K562 (cell line): ENCODE results near the gene CDH1. TPM values are rescaled to one million over a fixed set of nuclear protein-coding genes. Genes with fewer than 3 reads are reported as not detected.

ENCODE experiments used
- CREBBP ChIP-seq: IDR thresholded peaks from one replicate; pipeline ENCODE4 v1.6.1; 2012; ENCODE audit warnings: low read depth, mild to moderate bottlenecking, control low read depth, inconsistent platforms, low read length
- NBN ChIP-seq: fragments of 450-650 bp; IDR thresholded peaks from 2 replicates; pipeline ENCODE4 v1.6.1; 2016; ENCODE audit warnings: low read depth, mild to moderate bottlenecking
- NR2F6 ChIP-seq: fragments of 450-650 bp; formaldehyde crosslinking; IDR thresholded peaks from 2 replicates; pipeline ENCODE4 v1.4.0; 2020; ENCODE audit warnings: mild to moderate bottlenecking
- NRF1 ChIP-seq, 2 experiments: fragments of 450-650 bp; IDR thresholded peaks in 1 of 2; conservative IDR thresholded peaks in 1 of 2; 2 replicates each; pipeline ENCODE4 v1.6.1; 2014; ENCODE audit warnings: mild to moderate bottlenecking in 2 of 2
- PRDM10 ChIP-seq: fragments of 450-650 bp; IDR thresholded peaks from 2 replicates; pipeline ENCODE4 v1.6.1; 2018; ENCODE audit not compliant: partially characterized antibody
- SRF ChIP-seq, 2 experiments: fragments of 250-450, 450-650 bp in 1 of 2; sonication (Bioruptor Pico) in 1 of 2; sonication (generic) in 1 of 2; formaldehyde crosslinking; IDR thresholded peaks; 2 replicates each; pipeline versions ENCODE4 v1.5.0 to v1.5.1; 2020 to 2022; ENCODE audit warnings: mild to moderate bottlenecking in 1 of 2, missing genetic modification reagents in 1 of 2
- ZFX ChIP-seq: sonication (generic); formaldehyde crosslinking; IDR thresholded peaks from 2 replicates; pipeline ENCODE4 v1.8.0; 2022; ENCODE audit warnings: mild to moderate bottlenecking, missing genetic modification reagents, moderate library complexity
- polyA plus RNA-seq, 8 experiments: library from polyadenylated mRNA; depleted of rRNA in 4 of 8; stranded (reverse) in 5 of 8; unstranded in 3 of 8; fragments of >200 nt; fragmentation: Nextera tagmentation in 2 of 8; fragmentation: Illumina TruSeq in 1 of 8; extraction: Ambion mirVana in 2 of 8; extraction: Trizol in 1 of 8; gene quantifications; 2 replicates each; pipeline versions ENCODE4 v1.2.1 to v1.2.3, GENCODE V29; 2011 to 2014; ENCODE audit warnings: inconsistent platforms in 1 of 8, missing spikeins in 1 of 8
- total RNA-seq, 7 experiments: library from RNA; depleted of rRNA in 6 of 7; stranded (reverse); fragments of >200 nt in 6 of 7; fragmentation: Illumina TruSeq in 2 of 7; extraction: Trizol in 2 of 7; gene quantifications; 2 replicates each; pipeline versions ENCODE4 v1.2.1 to v1.2.3, GENCODE V29; 2011 to 2021; ENCODE audit warnings: low replicate concordance in 1 of 7
- TF ChIP-seq, protein P1 (sequence below), 2 experiments: fragments of 450-650 bp in 1 of 2; sonication (generic) in 1 of 2; formaldehyde crosslinking in 1 of 2; IDR thresholded peaks; 2 replicates each; pipeline versions ENCODE4 v1.7.1 to v1.9.0; 2016 to 2022; ENCODE audit warnings: inconsistent platforms in 1 of 2, mild to moderate bottlenecking in 1 of 2, missing genetic modification reagents in 1 of 2

CDH1 gene
- total and polyA plus RNA-seq, 9 of the 15 experiments (the other 6 are each of a cell fraction or from before 2014, with no cell fraction given), result 0.01 to 0.69 TPM; not detected in 7

GRCh38 chr16:68731637-68732036, 5.5 kb upstream of the CDH1 start (continued):
- TF ChIP-seq PRDM10 (peak; percentile 82), NBN (peak; percentile 34; the same call in 1 of the 2 replicates), NRF1 (conservative IDR thresholded peaks at IDR 0.05 in 1 of 2, IDR thresholded peaks at IDR 0.05 in 1 of 2) (0 out of 4 replicates have a peak, but pooled peaks of 1 of the 2 experiments have one; percentile 9), CREBBP (no peak), SRF (CRISPR knock-in tag; IDR thresholded peaks at IDR 0.05) (no peak), NR2F6 (CRISPR knock-in tag) (no peak), ZFX (peak; percentile 11; the same call in 1 of the 2 replicates)
- TF ChIP-seq, protein P1, sequence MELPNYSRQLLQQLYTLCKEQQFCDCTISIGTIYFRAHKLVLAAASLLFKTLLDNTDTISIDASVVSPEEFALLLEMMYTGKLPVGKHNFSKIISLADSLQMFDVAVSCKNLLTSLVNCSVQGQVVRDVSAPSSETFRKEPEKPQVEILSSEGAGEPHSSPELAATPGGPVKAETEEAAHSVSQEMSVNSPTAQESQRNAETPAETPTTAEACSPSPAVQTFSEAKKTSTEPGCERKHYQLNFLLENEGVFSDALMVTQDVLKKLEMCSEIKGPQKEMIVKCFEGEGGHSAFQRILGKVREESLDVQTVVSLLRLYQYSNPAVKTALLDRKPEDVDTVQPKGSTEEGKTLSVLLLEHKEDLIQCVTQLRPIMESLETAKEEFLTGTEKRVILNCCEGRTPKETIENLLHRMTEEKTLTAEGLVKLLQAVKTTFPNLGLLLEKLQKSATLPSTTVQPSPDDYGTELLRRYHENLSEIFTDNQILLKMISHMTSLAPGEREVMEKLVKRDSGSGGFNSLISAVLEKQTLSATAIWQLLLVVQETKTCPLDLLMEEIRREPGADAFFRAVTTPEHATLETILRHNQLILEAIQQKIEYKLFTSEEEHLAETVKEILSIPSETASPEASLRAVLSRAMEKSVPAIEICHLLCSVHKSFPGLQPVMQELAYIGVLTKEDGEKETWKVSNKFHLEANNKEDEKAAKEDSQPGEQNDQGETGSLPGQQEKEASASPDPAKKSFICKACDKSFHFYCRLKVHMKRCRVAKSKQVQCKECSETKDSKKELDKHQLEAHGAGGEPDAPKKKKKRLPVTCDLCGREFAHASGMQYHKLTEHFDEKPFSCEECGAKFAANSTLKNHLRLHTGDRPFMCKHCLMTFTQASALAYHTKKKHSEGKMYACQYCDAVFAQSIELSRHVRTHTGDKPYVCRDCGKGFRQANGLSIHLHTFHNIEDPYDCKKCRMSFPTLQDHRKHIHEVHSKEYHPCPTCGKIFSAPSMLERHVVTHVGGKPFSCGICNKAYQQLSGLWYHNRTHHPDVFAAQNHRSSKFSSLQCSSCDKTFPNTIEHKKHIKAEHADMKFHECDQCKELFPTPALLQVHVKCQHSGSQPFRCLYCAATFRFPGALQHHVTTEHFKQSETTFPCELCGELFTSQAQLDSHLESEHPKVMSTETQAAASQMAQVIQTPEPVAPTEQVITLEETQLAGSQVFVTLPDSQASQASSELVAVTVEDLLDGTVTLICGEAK (IDR thresholded peaks at IDR 0.05), result peak; percentile 50; the same call in 1 of the 2 replicates
- TF ChIP-seq, protein P1 (CRISPR knock-in tag; IDR thresholded peaks at IDR 0.05), result no peak
